ENCODE results near the gene TAS2R43.
"Not testable (repeated sequence)": the region's sequence is repeated elsewhere in the genome, so short reads cannot be mapped to it uniquely, and the experiment has no call there.

TAS2R43 gene

GRCh38 chr12:11059784-11060183, 32.3 kb downstream of the TAS2R43 start:
- DNase-seq (ENCODE audit: low read depth in 2 of 2), result no peak

DNA sequence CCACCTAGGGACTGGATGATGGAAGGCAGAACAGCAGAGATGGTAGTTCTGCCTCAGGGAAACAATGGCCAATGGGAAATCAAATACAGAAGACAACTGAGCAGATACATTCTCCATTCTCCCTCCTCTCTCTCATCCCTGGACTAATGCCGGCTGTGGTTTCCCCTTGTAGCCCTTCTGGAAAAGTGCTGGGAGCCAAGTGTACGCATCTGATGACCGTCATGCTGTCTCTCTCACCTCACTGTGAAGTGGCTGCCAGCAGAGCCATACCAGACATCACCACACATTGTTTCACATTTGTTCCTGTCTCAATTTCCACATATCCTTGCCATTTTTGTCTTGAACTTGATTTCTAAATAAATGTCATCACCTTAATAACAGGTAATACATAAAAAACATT, 33.1 kb downstream of the TAS2R43 start:
- DNase-seq (ENCODE audit: low read depth in 2 of 2), result no peak

DNA sequence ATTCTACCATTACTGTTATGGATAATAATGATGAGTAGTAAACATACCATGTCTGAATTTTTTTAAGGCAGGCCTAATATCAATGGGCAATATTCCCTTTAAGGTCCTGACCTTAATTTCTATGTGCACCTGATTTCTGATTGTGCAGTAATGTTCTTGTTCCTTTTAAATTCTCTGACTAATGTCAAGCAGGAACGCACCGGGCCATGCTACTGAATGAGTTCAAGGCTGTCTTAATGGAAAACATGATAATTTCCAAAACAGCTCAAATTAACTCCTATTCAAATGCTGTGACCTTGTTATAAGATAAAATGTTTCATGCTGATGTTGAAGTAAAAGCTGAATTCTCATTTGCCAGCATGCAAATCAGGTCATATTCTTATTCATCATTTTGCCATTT, 36.8 kb downstream of the TAS2R43 start:
- no peak for DNase-seq (ENCODE audit: low read depth in 2 of 2)

GRCh38 chr12:11049806-11050531, 42.1 kb downstream of the TAS2R43 start:
- DNase-seq (ENCODE audit: low read depth in 2 of 2), result not testable (repeated sequence)

DNA sequence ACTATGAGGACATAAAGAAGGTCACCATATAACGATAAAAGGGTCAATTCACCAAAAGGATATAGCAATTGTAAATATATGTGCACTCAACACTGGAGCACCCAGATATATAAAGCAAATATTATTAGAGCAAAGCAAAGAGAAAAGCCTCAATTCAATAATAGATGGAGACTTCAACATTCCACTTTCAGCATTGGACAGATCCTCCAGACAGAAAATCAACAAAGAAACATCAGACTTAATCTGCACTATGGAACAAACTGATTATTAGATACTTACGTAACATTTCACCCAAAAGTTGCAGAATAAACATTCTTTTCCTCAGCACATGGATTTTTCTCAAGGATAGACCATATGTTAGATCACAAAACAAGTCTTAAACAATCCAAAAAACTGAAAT, 50.7 kb downstream of the TAS2R43 start:
- DNase-seq (ENCODE audit: low read depth in 2 of 2), result not testable (repeated sequence)

Measured in stimulated activated CD8-positive, alpha-beta memory T cell treated with anti-CD3 and anti-CD28 coated beads, Interleukin-15, amount 100 ng/mL, for 48 hours (primary cell).